ENCODE results near the gene WEE1. TPM values are rescaled to one million over a fixed set of nuclear protein-coding genes. Genes with fewer than 3 reads are reported as not detected.

The WEE1 gene
- total RNA-seq, 2 donors from 2014 or later = 31.0 to 33.1 TPM

DNA sequence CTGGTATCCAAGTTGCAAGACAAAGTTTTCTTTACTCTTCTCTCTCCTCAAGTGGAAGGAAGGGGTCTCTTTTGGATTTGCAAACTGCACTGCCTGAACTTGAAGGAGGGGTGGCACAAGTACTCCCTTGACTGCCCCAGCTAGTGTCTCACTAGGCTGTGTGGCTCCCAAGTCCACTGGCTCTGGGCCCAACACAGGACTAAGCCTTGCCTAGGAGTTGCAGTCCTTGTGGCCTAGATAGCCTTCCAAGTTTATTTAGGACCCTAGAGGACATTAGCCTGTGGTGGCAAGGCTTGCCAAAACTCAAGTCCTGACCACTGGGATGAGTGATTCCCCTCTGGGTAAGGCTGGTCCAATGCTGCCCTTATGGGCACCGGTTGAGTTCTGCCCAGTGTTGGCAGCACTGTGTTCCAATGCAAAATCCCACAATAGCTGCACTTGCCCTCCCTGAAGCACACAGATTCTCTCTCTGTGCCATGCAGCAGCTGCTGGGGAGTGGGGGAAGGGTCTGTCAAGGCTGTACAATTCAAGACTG is 10.2 kb upstream of the WEE1 start:
- Histone ChIP-seq H3K4me1 (replicated peaks) (peaks cover 14% of the 10 kb centered on the region), H3K36me3 (no peaks in the 10 kb centered on the region), H3K27me3 (replicated peaks; ENCODE audit: insufficient read depth) (no peaks in the 10 kb centered on the region), H3K4me3 (no peak overlapping the region), H3K27ac (no peak overlapping the region), H3K9me3 (no peaks in the 10 kb centered on the region)
- 100% methylated on average over 1 of the region's 1 CpG for WGBS
- no peak for DNase-seq (ENCODE audit: low spot score)
- intact Hi-C loops (cut with DNase I) = no loop called here
- no peak for TF ChIP-seq POLR2AphosphoS5 (IDR thresholded peaks at IDR 0.05)
- TF ChIP-seq, protein P1, sequence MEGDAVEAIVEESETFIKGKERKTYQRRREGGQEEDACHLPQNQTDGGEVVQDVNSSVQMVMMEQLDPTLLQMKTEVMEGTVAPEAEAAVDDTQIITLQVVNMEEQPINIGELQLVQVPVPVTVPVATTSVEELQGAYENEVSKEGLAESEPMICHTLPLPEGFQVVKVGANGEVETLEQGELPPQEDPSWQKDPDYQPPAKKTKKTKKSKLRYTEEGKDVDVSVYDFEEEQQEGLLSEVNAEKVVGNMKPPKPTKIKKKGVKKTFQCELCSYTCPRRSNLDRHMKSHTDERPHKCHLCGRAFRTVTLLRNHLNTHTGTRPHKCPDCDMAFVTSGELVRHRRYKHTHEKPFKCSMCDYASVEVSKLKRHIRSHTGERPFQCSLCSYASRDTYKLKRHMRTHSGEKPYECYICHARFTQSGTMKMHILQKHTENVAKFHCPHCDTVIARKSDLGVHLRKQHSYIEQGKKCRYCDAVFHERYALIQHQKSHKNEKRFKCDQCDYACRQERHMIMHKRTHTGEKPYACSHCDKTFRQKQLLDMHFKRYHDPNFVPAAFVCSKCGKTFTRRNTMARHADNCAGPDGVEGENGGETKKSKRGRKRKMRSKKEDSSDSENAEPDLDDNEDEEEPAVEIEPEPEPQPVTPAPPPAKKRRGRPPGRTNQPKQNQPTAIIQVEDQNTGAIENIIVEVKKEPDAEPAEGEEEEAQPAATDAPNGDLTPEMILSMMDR (IDR thresholded peaks at IDR 0.05) = no peak
- no peak for TF ChIP-seq POLR2A (IDR thresholded peaks at IDR 0.05)

DNA sequence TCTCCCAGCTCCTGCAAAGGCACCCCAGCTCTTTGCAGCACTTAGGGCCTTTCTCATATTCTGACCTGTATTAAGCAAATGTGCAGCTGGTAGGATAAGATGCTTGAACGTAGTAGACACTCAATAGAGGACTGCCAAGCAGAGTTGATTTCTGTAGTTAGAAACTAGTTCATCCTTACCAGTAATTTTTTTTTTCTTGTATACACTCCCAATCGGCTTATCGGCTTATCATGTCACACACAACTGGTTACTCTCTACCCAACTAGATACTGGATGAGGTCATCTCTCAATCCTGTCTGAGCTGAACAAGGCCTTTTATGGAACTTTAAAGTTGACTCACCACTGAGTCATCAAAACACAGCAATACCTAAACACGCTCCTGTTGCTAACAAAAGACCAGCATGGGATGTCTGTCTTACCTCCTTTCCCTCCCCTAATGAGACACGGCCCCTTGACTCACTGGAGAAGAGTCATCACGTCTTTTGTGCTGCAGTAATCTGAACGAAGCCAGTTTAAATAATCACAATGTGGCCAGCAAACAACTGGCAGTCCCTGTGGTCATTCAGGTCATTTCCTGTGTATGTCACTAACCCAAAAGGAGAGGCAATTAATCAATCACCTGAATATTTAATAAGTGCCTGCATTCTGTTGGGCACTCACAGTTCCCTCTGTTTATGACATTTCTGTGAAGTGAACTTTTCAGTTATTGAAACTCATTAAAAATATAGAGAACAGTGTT is 7.5 kb upstream of the WEE1 start:
- H3K27me3 ChIP-seq (replicated peaks; ENCODE audit: insufficient read depth) = no peaks in the 10 kb centered on the region
- H3K36me3 ChIP-seq = no peaks in the 10 kb centered on the region
- WGBS = 12% methylated on average over 7 of the region's 7 CpGs
- TF ChIP-seq POLR2AphosphoS5 (IDR thresholded peaks at IDR 0.05) (peak; percentile 93), POLR2A (IDR thresholded peaks at IDR 0.05) (peak; percentile 55)
- TF ChIP-seq, protein P1 (IDR thresholded peaks at IDR 0.05) = no peak
- H3K9me3 ChIP-seq = no peaks in the 10 kb centered on the region
- peak; percentile 63 for DNase-seq (ENCODE audit: low spot score)
- H3K4me1 ChIP-seq (replicated peaks) = peaks cover 21% of the 10 kb centered on the region
- H3K4me3 ChIP-seq = no peak overlapping the region
- H3K27ac ChIP-seq = peak overlapping the region; percentile 93
- intact Hi-C loops (cut with DNase I) = loop anchor here (5.0 kb wide), 1 partner anchor 39 kb away; no protein-coding TSS in a partner anchor

DNA sequence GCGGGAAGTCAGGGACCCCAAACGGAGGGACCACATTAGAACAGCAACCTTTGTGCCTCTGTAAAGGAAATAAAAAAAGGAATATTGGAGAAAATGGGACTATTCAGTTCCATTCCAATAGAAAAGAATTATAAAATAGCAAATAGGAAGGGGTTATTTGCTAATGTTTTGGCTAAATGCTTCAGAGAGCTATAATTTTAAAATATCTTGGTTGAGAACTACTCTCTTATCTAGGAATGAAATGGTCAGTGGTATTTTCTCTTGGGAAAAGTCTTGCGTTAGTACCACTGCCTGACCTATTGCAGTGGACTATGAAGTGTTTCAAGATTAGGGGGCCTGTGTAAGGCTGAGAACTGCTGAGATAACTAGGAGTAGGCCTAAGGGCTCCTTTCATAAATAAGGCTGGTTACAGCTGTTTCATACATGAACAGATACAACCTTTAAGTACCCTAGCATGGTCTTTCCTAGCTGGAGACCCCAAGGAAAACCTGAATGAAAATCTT is 6.9 kb upstream of the WEE1 start:
- intact Hi-C loops (cut with DNase I) = loop anchor here (5.0 kb wide), 1 partner anchor 39 kb away; no protein-coding TSS in a partner anchor
- H3K4me1 ChIP-seq (replicated peaks) = peaks cover 21% of the 10 kb centered on the region

DNA sequence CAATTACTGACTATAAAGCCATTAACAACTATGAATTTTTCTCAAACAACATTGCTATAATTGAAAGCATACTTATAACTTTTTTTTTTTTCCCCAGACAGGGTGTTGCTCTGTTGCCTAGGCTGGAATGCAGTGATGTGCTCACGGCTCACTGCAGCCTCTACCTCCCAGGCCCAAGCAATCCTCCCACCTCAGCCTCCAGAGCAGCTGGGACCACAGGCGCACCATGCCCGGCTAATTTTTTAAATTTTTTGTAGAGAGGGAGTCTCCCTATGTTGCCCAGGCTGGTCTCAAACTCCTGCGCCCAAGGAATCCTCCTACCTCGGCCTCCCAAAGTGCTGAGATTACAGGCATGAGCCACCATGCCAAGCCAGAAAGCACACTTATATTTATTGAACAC is 6.1 kb upstream of the WEE1 start:
- no peak for TF ChIP-seq POLR2AphosphoS5 (IDR thresholded peaks at IDR 0.05)
- no peak for TF ChIP-seq POLR2A (IDR thresholded peaks at IDR 0.05)
- TF ChIP-seq, protein P1 (IDR thresholded peaks at IDR 0.05) = no peak
- Histone ChIP-seq H3K27ac (peak overlapping the region; percentile 93), H3K27me3 (replicated peaks; ENCODE audit: insufficient read depth) (no peaks in the 10 kb centered on the region), H3K4me3 (no peak overlapping the region), H3K4me1 (replicated peaks) (peaks cover 21% of the 10 kb centered on the region), H3K36me3 (no peaks in the 10 kb centered on the region), H3K9me3 (no peaks in the 10 kb centered on the region)
- WGBS = 94% methylated on average over 5 of the region's 5 CpGs
- no peak for DNase-seq (ENCODE audit: low spot score)
- intact Hi-C loops (cut with DNase I) = loop anchor here (5.0 kb wide), 1 partner anchor 40 kb away; no protein-coding TSS in a partner anchor

More for the DNA sequence above, 6.9 kb upstream of the WEE1 start:
- WGBS = 51% methylated on average over 3 of the region's 3 CpGs
- DNase-seq (ENCODE audit: low spot score) = no peak
- TF ChIP-seq, protein P1 (IDR thresholded peaks at IDR 0.05) = no peak
- TF ChIP-seq POLR2AphosphoS5 (IDR thresholded peaks at IDR 0.05) (no peak), POLR2A (IDR thresholded peaks at IDR 0.05) (no peak)
- Histone ChIP-seq H3K27ac (peak overlapping the region; percentile 93), H3K9me3 (no peaks in the 10 kb centered on the region), H3K4me3 (no peak overlapping the region), H3K27me3 (replicated peaks; ENCODE audit: insufficient read depth) (no peaks in the 10 kb centered on the region), H3K36me3 (no peaks in the 10 kb centered on the region)
